ENCODE results near the gene PLEKHG4. TPM values are rescaled to one million over a fixed set of nuclear protein-coding genes. Genes with fewer than 3 reads are reported as not detected.

The PLEKHG4 gene
- total and polyA plus RNA-seq, 9 of the 15 experiments (the other 6 are each of a cell fraction or from before 2014, with no cell fraction given): 3.7 to 36.8 (median 17.9) TPM

- TF ChIP-seq, protein P1, sequence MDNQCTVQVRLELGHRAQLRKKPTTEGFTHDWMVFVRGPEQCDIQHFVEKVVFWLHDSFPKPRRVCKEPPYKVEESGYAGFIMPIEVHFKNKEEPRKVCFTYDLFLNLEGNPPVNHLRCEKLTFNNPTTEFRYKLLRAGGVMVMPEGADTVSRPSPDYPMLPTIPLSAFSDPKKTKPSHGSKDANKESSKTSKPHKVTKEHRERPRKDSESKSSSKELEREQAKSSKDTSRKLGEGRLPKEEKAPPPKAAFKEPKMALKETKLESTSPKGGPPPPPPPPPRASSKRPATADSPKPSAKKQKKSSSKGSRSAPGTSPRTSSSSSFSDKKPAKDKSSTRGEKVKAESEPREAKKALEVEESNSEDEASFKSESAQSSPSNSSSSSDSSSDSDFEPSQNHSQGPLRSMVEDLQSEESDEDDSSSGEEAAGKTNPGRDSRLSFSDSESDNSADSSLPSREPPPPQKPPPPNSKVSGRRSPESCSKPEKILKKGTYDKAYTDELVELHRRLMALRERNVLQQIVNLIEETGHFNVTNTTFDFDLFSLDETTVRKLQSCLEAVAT (IDR thresholded peaks at IDR 0.05): no peak
Observed at GRCh38 chr16:67248401-67249177, 30.7 kb upstream of the PLEKHG4 start, which contains the start of gene SLC9A5 (continued).

DNA sequence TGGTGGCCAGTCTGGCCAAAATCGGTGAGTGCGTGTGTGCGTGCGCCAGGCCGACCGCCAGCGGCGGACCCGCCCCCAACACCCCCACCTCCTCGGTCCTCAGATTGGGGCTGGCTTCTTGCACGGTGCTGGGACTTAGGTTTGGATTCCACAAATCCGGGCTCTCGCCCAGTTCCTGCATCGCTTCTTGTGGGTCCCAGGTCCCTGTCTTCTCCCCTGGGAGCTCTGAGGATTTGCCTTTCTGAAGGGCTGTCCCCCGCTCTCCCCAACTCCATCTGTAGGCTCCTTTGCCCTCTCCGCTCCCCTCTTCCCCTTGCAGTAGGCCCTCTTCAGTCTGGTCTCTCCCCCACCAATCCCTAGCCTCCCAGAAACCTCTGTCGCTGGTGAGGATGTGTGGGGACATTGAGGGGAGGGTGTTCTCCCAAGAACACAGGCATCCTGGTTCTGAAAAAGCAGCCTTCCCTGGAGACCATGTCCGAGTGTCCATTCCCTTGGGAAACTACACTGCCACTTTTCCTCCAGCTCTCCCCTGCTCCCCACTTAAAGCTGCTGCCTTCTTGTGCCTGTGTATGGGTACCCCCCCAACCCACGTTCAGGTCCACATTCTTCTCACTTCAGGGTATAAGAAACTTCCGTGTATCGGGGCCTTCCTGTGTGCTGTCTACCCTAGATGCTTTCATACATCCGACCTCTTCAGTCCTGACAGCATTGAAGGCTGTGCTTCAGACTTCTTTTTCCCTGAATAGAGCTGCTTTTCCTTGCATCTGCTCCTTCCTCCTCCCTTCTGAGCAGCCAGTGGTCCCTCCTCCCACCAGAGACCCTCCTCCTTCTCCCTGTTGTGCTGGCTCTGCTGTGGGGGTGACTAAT is 29.9 kb upstream of the PLEKHG4 start:
- BruUV-seq (replicated peaks): no TSS peak
- Histone ChIP-seq H2AFZ (ENCODE audit: low read depth, low read length) (peak overlapping the region; percentile 86), H4K20me1 (replicated peaks; ENCODE audit: control insufficient read depth, insufficient read depth, low read length) (no peaks in the 10 kb centered on the region), H3K9ac (ENCODE audit: insufficient read depth in 1 of 2, low read depth in 2 of 2, low read length in 2 of 2) (peak overlapping the region; percentile 63 to 91), H3K4me1 (replicated peaks in 1 of 2; ENCODE audit: control insufficient read depth in 2 of 2, insufficient read depth in 2 of 2, low read length in 2 of 2) (peaks cover 29 to 53% of the 10 kb centered on the region in 2 experiments), H3K36me3 (ENCODE audit: control insufficient read depth, insufficient read depth, low read length) (peaks cover 8% of the 10 kb centered on the region; the same call in 1 of the 3 replicates), H3K27ac (ENCODE audit: extremely low read depth, low read depth, low read length) (no peak overlapping the region), H3K9me3 (replicated peaks; ENCODE audit: control insufficient read depth, insufficient read depth, low read depth, low read length) (no peaks in the 10 kb centered on the region), H3K27me3 (ENCODE audit: control insufficient read depth in 2 of 2, insufficient read depth in 2 of 2, low read length in 2 of 2) (no peaks in the 10 kb centered on the region), H3K4me2 (ENCODE audit: insufficient read depth, low read length) (peak overlapping the region; percentile 76), H3K9me1 (ENCODE audit: control insufficient read depth, insufficient read depth, low read length) (no peaks in the 10 kb centered on the region), H3K4me3 (peak overlapping the region; percentile 43), H3K79me2 (ENCODE audit: control insufficient read depth, insufficient read depth, low read length) (peaks cover 28% of the 10 kb centered on the region)
- POLR2A ChIA-PET: interaction anchor here (0.5 to 1.2 kb wide), 4 partner anchors 9 to 152 kb away, joined by 3 to 4 read pairs (median 4); no protein-coding TSS in a partner anchor
- intact Hi-C loops (cut with micrococcal nuclease) (loop anchor here (5.0 to 10.0 kb wide), 2 partner anchors 275 to 297 kb away; no protein-coding TSS in a partner anchor), in situ Hi-C loops (cut with MboI) (loop anchor here (5.0 kb wide), 1 partner anchor 93 kb away; no protein-coding TSS in a partner anchor)
- CTCF ChIA-PET (ENCODE audit: low intra/inter-chr PET ratio): no interaction called here
- FAIRE-seq (peak; percentile 29), ATAC-seq (no peak), DNase-seq (ENCODE audit: extremely low read depth in 1 of 4, low spot score in 3 of 4) (peak in 1 of 4 experiments; percentile 45)
- WGBS (ENCODE audit: insufficient coverage, low coverage, missing lambda C conversion rate): 34% methylated on average over 18 of the region's 22 CpGs
- TF ChIP-seq ZNF695 (CRISPR knock-in tag; IDR thresholded peaks at IDR 0.05) (no peak), NRF1 (conservative IDR thresholded peaks at IDR 0.05 in 1 of 2, IDR thresholded peaks at IDR 0.05 in 1 of 2) (0 out of 4 replicates have a peak, but pooled peaks of 1 of the 2 experiments have one; percentile 28), ZBTB7A (IDR thresholded peaks at IDR 0.05; ENCODE audit: borderline replicate concordance, control insufficient read depth, low read depth, low read length) (0 out of 2 replicates have a peak, but pooled peaks have one; percentile 21), ZBTB33 (CRISPR knock-in tag; IDR thresholded peaks at IDR 0.05) (peak; percentile 95), RBFOX2 (IDR thresholded peaks at IDR 0.05; ENCODE audit: low read depth, low read length) (peak; percentile 47), FOXM1 (IDR thresholded peaks at IDR 0.05; ENCODE audit: low read depth) (no peak), FOXM1 (CRISPR knock-in tag; IDR thresholded peaks at IDR 0.05; ENCODE audit: low read depth) (no peak)
- TF ChIP-seq, protein P2, sequence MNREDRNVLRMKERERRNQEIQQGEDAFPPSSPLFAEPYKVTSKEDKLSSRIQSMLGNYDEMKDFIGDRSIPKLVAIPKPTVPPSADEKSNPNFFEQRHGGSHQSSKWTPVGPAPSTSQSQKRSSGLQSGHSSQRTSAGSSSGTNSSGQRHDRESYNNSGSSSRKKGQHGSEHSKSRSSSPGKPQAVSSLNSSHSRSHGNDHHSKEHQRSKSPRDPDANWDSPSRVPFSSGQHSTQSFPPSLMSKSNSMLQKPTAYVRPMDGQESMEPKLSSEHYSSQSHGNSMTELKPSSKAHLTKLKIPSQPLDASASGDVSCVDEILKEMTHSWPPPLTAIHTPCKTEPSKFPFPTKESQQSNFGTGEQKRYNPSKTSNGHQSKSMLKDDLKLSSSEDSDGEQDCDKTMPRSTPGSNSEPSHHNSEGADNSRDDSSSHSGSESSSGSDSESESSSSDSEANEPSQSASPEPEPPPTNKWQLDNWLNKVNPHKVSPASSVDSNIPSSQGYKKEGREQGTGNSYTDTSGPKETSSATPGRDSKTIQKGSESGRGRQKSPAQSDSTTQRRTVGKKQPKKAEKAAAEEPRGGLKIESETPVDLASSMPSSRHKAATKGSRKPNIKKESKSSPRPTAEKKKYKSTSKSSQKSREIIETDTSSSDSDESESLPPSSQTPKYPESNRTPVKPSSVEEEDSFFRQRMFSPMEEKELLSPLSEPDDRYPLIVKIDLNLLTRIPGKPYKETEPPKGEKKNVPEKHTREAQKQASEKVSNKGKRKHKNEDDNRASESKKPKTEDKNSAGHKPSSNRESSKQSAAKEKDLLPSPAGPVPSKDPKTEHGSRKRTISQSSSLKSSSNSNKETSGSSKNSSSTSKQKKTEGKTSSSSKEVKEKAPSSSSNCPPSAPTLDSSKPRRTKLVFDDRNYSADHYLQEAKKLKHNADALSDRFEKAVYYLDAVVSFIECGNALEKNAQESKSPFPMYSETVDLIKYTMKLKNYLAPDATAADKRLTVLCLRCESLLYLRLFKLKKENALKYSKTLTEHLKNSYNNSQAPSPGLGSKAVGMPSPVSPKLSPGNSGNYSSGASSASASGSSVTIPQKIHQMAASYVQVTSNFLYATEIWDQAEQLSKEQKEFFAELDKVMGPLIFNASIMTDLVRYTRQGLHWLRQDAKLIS (CRISPR knock-in tag; IDR thresholded peaks at IDR 0.05): no peak
